Measurements from ENCODE around the gene IFNL3. TPM values are rescaled to one million over a fixed set of nuclear protein-coding genes. Genes with fewer than 3 reads are reported as not detected.
"Not testable (repeated sequence)": the region's sequence is repeated elsewhere in the genome, so short reads cannot be mapped to it uniquely, and the experiment has no call there.

IFNL3 gene
- polyA plus RNA-seq, 2 donors = not detected

- not testable (repeated sequence) for H3K9me3 ChIP-seq (ENCODE audit: control insufficient read depth in 2 of 2, insufficient read depth in 1 of 2, low read depth in 1 of 2, low read length in 1 of 2); H3K4me3 ChIP-seq (ENCODE audit: low read depth in 1 of 2, low read length in 2 of 2); H3K36me3 ChIP-seq (ENCODE audit: control insufficient read depth in 2 of 2, insufficient read depth in 2 of 2, low read length in 1 of 2); H3K27me3 ChIP-seq (ENCODE audit: control insufficient read depth in 1 of 2, insufficient read depth in 2 of 2, low read length in 2 of 2); H3K4me1 ChIP-seq (ENCODE audit: control insufficient read depth in 2 of 2, insufficient read depth in 2 of 2, low read length in 1 of 2); H3K27ac ChIP-seq (ENCODE audit: low read depth in 2 of 2, low read length in 1 of 2)
- 72 to 79% methylated on average over 10 of the region's 10 CpGs for WGBS, 2 donors
These were observed 24.6 kb upstream of the IFNL3 start for GRCh38 chr19:39269369-39269768.

- H3K9me3 ChIP-seq (ENCODE audit: control insufficient read depth in 2 of 2, insufficient read depth in 1 of 2, low read depth in 1 of 2, low read length in 1 of 2); H3K36me3 ChIP-seq (ENCODE audit: control insufficient read depth in 2 of 2, insufficient read depth in 2 of 2, low read length in 1 of 2); H3K4me1 ChIP-seq (ENCODE audit: control insufficient read depth in 2 of 2, insufficient read depth in 2 of 2, low read length in 1 of 2); H3K4me3 ChIP-seq (ENCODE audit: low read depth in 1 of 2, low read length in 2 of 2); H3K27ac ChIP-seq (ENCODE audit: low read depth in 2 of 2, low read length in 1 of 2): not testable (repeated sequence)
- H3K27me3 ChIP-seq (ENCODE audit: control insufficient read depth in 1 of 2, insufficient read depth in 2 of 2, low read length in 2 of 2) = peaks cover 0 to 11% of the 10 kb centered on the region in 2 donors
- whole genome bisulfite sequencing, 2 donors = 82 to 84% methylated on average over 10 of the region's 10 CpGs
These were observed 23.9 kb upstream of the IFNL3 start for GRCh38 chr19:39268531-39269223.

GRCh38 chr19:39268085-39268484 lies 23.3 kb upstream of the IFNL3 start, which contains the start of gene IFNL2:
Gene IFNL2 (plus strand): TSS chr19:39268396. CDS start chr19:39268569, 173 bp downstream.
- not testable (repeated sequence) for H3K4me3 ChIP-seq (ENCODE audit: low read depth in 1 of 2, low read length in 2 of 2); H3K36me3 ChIP-seq (ENCODE audit: control insufficient read depth in 2 of 2, insufficient read depth in 2 of 2, low read length in 1 of 2); H3K27ac ChIP-seq (ENCODE audit: low read depth in 2 of 2, low read length in 1 of 2); H3K4me1 ChIP-seq (ENCODE audit: control insufficient read depth in 2 of 2, insufficient read depth in 2 of 2, low read length in 1 of 2); H3K9me3 ChIP-seq (ENCODE audit: control insufficient read depth in 2 of 2, insufficient read depth in 1 of 2, low read depth in 1 of 2, low read length in 1 of 2)
- H3K27me3 ChIP-seq (ENCODE audit: control insufficient read depth in 1 of 2, insufficient read depth in 2 of 2, low read length in 2 of 2) = peaks cover 0 to 11% of the 10 kb centered on the region in 2 donors
- no CpG with 5 or more reads among the region's 1 CpG for WGBS, 2 donors

- WGBS, 2 donors = 39 to 41% methylated on average over 39 of the region's 39 CpGs
- no peaks in the 10 kb centered on the region for H3K9me3 ChIP-seq (ENCODE audit: control insufficient read depth in 2 of 2, insufficient read depth in 1 of 2, low read depth in 1 of 2, low read length in 1 of 2)
- H3K27ac ChIP-seq (ENCODE audit: low read depth in 2 of 2, low read length in 1 of 2) = no peak overlapping the region
- H3K4me3 ChIP-seq (ENCODE audit: low read depth in 1 of 2, low read length in 2 of 2) = no peak overlapping the region
- no peaks in the 10 kb centered on the region for H3K36me3 ChIP-seq (ENCODE audit: control insufficient read depth in 2 of 2, insufficient read depth in 2 of 2, low read length in 1 of 2)
- peaks cover 0 to 11% of the 10 kb centered on the region in 2 donors for H3K27me3 ChIP-seq (ENCODE audit: control insufficient read depth in 1 of 2, insufficient read depth in 2 of 2, low read length in 2 of 2)
- peaks cover 0 to 6% of the 10 kb centered on the region in 2 donors for H3K4me1 ChIP-seq (ENCODE audit: control insufficient read depth in 2 of 2, insufficient read depth in 2 of 2, low read length in 1 of 2)
These were observed 20.6 kb upstream of the IFNL3 start for GRCh38 chr19:39265321-39265916.

- Histone ChIP-seq H3K9me3 (ENCODE audit: control insufficient read depth in 2 of 2, insufficient read depth in 1 of 2, low read depth in 1 of 2, low read length in 1 of 2) (no peaks in the 10 kb centered on the region), H3K36me3 (ENCODE audit: control insufficient read depth in 2 of 2, insufficient read depth in 2 of 2, low read length in 1 of 2) (no peaks in the 10 kb centered on the region), H3K27me3 (ENCODE audit: control insufficient read depth in 1 of 2, insufficient read depth in 2 of 2, low read length in 2 of 2) (peaks cover 0 to 11% of the 10 kb centered on the region in 2 donors), H3K27ac (ENCODE audit: low read depth in 2 of 2, low read length in 1 of 2) (no peak overlapping the region), H3K4me3 (ENCODE audit: low read depth in 1 of 2, low read length in 2 of 2) (no peak overlapping the region), H3K4me1 (ENCODE audit: control insufficient read depth in 2 of 2, insufficient read depth in 2 of 2, low read length in 1 of 2) (peaks cover 0 to 6% of the 10 kb centered on the region in 2 donors)
- WGBS, 2 donors = 8 to 9% methylated on average over 88 to 102 of the region's 102 CpGs
These were observed 19.8 kb upstream of the IFNL3 start for GRCh38 chr19:39264306-39265290.

- Histone ChIP-seq H3K27me3 (ENCODE audit: control insufficient read depth in 1 of 2, insufficient read depth in 2 of 2, low read length in 2 of 2) (peaks cover 0 to 11% of the 10 kb centered on the region in 2 donors), H3K4me3 (ENCODE audit: low read depth in 1 of 2, low read length in 2 of 2) (no peak overlapping the region), H3K36me3 (ENCODE audit: control insufficient read depth in 2 of 2, insufficient read depth in 2 of 2, low read length in 1 of 2) (no peaks in the 10 kb centered on the region), H3K27ac (ENCODE audit: low read depth in 2 of 2, low read length in 1 of 2) (no peak overlapping the region), H3K9me3 (ENCODE audit: control insufficient read depth in 2 of 2, insufficient read depth in 1 of 2, low read depth in 1 of 2, low read length in 1 of 2) (no peaks in the 10 kb centered on the region), H3K4me1 (ENCODE audit: control insufficient read depth in 2 of 2, insufficient read depth in 2 of 2, low read length in 1 of 2) (peaks cover 0 to 6% of the 10 kb centered on the region in 2 donors)
- WGBS, 2 donors = 15 to 22% methylated on average over 13 to 17 of the region's 17 CpGs
These were observed 19.1 kb upstream of the IFNL3 start for GRCh38 chr19:39263912-39264305.

- H3K36me3 ChIP-seq (ENCODE audit: control insufficient read depth in 2 of 2, insufficient read depth in 2 of 2, low read length in 1 of 2) = no peaks in the 10 kb centered on the region
- peaks cover 0 to 11% of the 10 kb centered on the region in 2 donors for H3K27me3 ChIP-seq (ENCODE audit: control insufficient read depth in 1 of 2, insufficient read depth in 2 of 2, low read length in 2 of 2)
- WGBS, 2 donors = 53 to 67% methylated on average over 4 of the region's 4 CpGs
- H3K9me3 ChIP-seq (ENCODE audit: control insufficient read depth in 2 of 2, insufficient read depth in 1 of 2, low read depth in 1 of 2, low read length in 1 of 2) = no peaks in the 10 kb centered on the region
- no peak overlapping the region for H3K27ac ChIP-seq (ENCODE audit: low read depth in 2 of 2, low read length in 1 of 2)
- peaks cover 0 to 6% of the 10 kb centered on the region in 2 donors for H3K4me1 ChIP-seq (ENCODE audit: control insufficient read depth in 2 of 2, insufficient read depth in 2 of 2, low read length in 1 of 2)
- no peak overlapping the region for H3K4me3 ChIP-seq (ENCODE audit: low read depth in 1 of 2, low read length in 2 of 2)
These were observed 17.7 kb upstream of the IFNL3 start for GRCh38 chr19:39262496-39262895.

- no peak overlapping the region for H3K4me3 ChIP-seq (ENCODE audit: low read depth in 1 of 2, low read length in 2 of 2)
- H3K27me3 ChIP-seq (ENCODE audit: control insufficient read depth in 1 of 2, insufficient read depth in 2 of 2, low read length in 2 of 2) = peaks cover 0 to 11% of the 10 kb centered on the region in 2 donors
- no peaks in the 10 kb centered on the region for H3K36me3 ChIP-seq (ENCODE audit: control insufficient read depth in 2 of 2, insufficient read depth in 2 of 2, low read length in 1 of 2)
- peaks cover 0 to 6% of the 10 kb centered on the region in 2 donors for H3K4me1 ChIP-seq (ENCODE audit: control insufficient read depth in 2 of 2, insufficient read depth in 2 of 2, low read length in 1 of 2)
- no peak overlapping the region for H3K27ac ChIP-seq (ENCODE audit: low read depth in 2 of 2, low read length in 1 of 2)
- no peaks in the 10 kb centered on the region for H3K9me3 ChIP-seq (ENCODE audit: control insufficient read depth in 2 of 2, insufficient read depth in 1 of 2, low read depth in 1 of 2, low read length in 1 of 2)
- 75 to 82% methylated on average over 3 of the region's 3 CpGs for WGBS, 2 donors
These were observed 16.9 kb upstream of the IFNL3 start for GRCh38 chr19:39261704-39262103.

GRCh38 chr19:39257227-39257626 lies 12.4 kb upstream of the IFNL3 start:
- H3K4me1 ChIP-seq (ENCODE audit: control insufficient read depth in 2 of 2, insufficient read depth in 2 of 2, low read length in 1 of 2) = no peaks in the 10 kb centered on the region
- no peaks in the 10 kb centered on the region for H3K36me3 ChIP-seq (ENCODE audit: control insufficient read depth in 2 of 2, insufficient read depth in 2 of 2, low read length in 1 of 2)
- H3K4me3 ChIP-seq (ENCODE audit: low read depth in 1 of 2, low read length in 2 of 2) = no peak overlapping the region
- H3K9me3 ChIP-seq (ENCODE audit: control insufficient read depth in 2 of 2, insufficient read depth in 1 of 2, low read depth in 1 of 2, low read length in 1 of 2) = no peaks in the 10 kb centered on the region
- no peaks in the 10 kb centered on the region for H3K27me3 ChIP-seq (ENCODE audit: control insufficient read depth in 1 of 2, insufficient read depth in 2 of 2, low read length in 2 of 2)
- H3K27ac ChIP-seq (ENCODE audit: low read depth in 2 of 2, low read length in 1 of 2) = no peak overlapping the region
- 94 to 96% methylated on average over 3 to 4 of the region's 4 CpGs for WGBS, 2 donors

Measured in esophagus (tissue), 2 donors.